HUES6 (cell line): Measurements from ENCODE around the gene GPR132.
"Not testable (repeated sequence)": the region's sequence is repeated elsewhere in the genome, so short reads cannot be mapped to it uniquely, and the experiment has no call there.

ENCODE experiments used
- H3K27ac ChIP-seq: 2 replicates; pipeline ENCODE4 v1.7.0; 2013; ENCODE audit warnings: low read depth, mild to moderate bottlenecking, low read length, inconsistent platforms
- H3K27me3 ChIP-seq: 2 replicates; pipeline ENCODE4 v1.6.1; 2013; ENCODE audit warnings: low read length; ENCODE audit not compliant: control insufficient read depth, insufficient read depth
- H3K36me3 ChIP-seq: 2 replicates; pipeline ENCODE4 v1.6.1; 2013; ENCODE audit warnings: low read length; ENCODE audit not compliant: control insufficient read depth, insufficient read depth
- H3K4me1 ChIP-seq: 2 replicates; pipeline ENCODE4 v1.6.1; 2013; ENCODE audit warnings: low read length; ENCODE audit not compliant: control insufficient read depth, insufficient read depth
- H3K4me3 ChIP-seq: 2 replicates; pipeline ENCODE4 v1.5.1; 2013; ENCODE audit warnings: low read depth, low read length
- H3K9ac ChIP-seq: one replicate; pipeline ENCODE4 v1.6.1; 2013; ENCODE audit warnings: mild to moderate bottlenecking, low read length
- H3K9me3 ChIP-seq: 2 replicates; pipeline ENCODE4 v1.6.1; 2013; ENCODE audit warnings: low read depth, low read length; ENCODE audit not compliant: control insufficient read depth, insufficient read depth

GPR132 gene

GRCh38 chr14:105047283-105048016 lies 17.8 kb downstream of the GPR132 start:
- Histone ChIP-seq H3K4me3 (no peak overlapping the region), H3K36me3 (no peaks in the 10 kb centered on the region), H3K27ac (no peak overlapping the region), H3K9ac (no peak overlapping the region), H3K9me3 (no peaks in the 10 kb centered on the region), H3K4me1 (no peaks in the 10 kb centered on the region; the same call in 1 of the 2 replicates), H3K27me3 (peaks cover 4% of the 10 kb centered on the region)

- Histone ChIP-seq H3K36me3 (no peaks in the 10 kb centered on the region), H3K4me1 (no peaks in the 10 kb centered on the region; the same call in 1 of the 2 replicates), H3K9ac (no peak overlapping the region), H3K9me3 (no peaks in the 10 kb centered on the region), H3K4me3 (no peak overlapping the region), H3K27ac (no peak overlapping the region), H3K27me3 (peaks cover 4% of the 10 kb centered on the region)
These were observed 18.3 kb downstream of the GPR132 start for GRCh38 chr14:105046891-105047282.

GRCh38 chr14:105045710-105046326 lies 19.4 kb downstream of the GPR132 start:
- no peaks in the 10 kb centered on the region; the same call in 1 of the 2 replicates for H3K4me1 ChIP-seq
- H3K36me3 ChIP-seq, result no peaks in the 10 kb centered on the region
- no peak overlapping the region for H3K27ac ChIP-seq
- H3K9me3 ChIP-seq, result no peaks in the 10 kb centered on the region
- no peak overlapping the region for H3K9ac ChIP-seq
- peaks cover 4% of the 10 kb centered on the region for H3K27me3 ChIP-seq
- H3K4me3 ChIP-seq, result no peak overlapping the region

- no peak overlapping the region for H3K27ac ChIP-seq
- H3K4me1 ChIP-seq, result peaks cover 3% of the 10 kb centered on the region; the same call in 1 of the 2 replicates
- H3K27me3 ChIP-seq, result peaks cover 4% of the 10 kb centered on the region
- no peak overlapping the region for H3K9ac ChIP-seq
- no peaks in the 10 kb centered on the region for H3K36me3 ChIP-seq
- no peaks in the 10 kb centered on the region for H3K9me3 ChIP-seq
- no peak overlapping the region for H3K4me3 ChIP-seq
These were observed 21.6 kb downstream of the GPR132 start for GRCh38 chr14:105043641-105044040.

GRCh38 chr14:105042813-105043212 lies 22.4 kb downstream of the GPR132 start:
- Histone ChIP-seq H3K27ac (no peak overlapping the region), H3K9me3 (no peaks in the 10 kb centered on the region), H3K36me3 (no peaks in the 10 kb centered on the region), H3K27me3 (peaks cover 4% of the 10 kb centered on the region), H3K4me1 (peaks cover 3% of the 10 kb centered on the region; the same call in 1 of the 2 replicates), H3K4me3 (no peak overlapping the region), H3K9ac (no peak overlapping the region)

- Histone ChIP-seq H3K27me3 (peaks cover 4% of the 10 kb centered on the region), H3K27ac (no peak overlapping the region), H3K9me3 (no peaks in the 10 kb centered on the region), H3K36me3 (no peaks in the 10 kb centered on the region), H3K9ac (no peak overlapping the region), H3K4me3 (no peak overlapping the region), H3K4me1 (peaks cover 3% of the 10 kb centered on the region; the same call in 1 of the 2 replicates)
These were observed 23.1 kb downstream of the GPR132 start for GRCh38 chr14:105041841-105042765.

- no peaks in the 10 kb centered on the region for H3K9me3 ChIP-seq
- H3K9ac ChIP-seq, result no peak overlapping the region
- peaks cover 4% of the 10 kb centered on the region; the same call in 1 of the 2 replicates for H3K27me3 ChIP-seq
- H3K4me3 ChIP-seq, result no peak overlapping the region
- no peak overlapping the region for H3K27ac ChIP-seq
- no peaks in the 10 kb centered on the region for H3K36me3 ChIP-seq
- peaks cover 3% of the 10 kb centered on the region; the same call in 1 of the 2 replicates for H3K4me1 ChIP-seq
These were observed 25.6 kb downstream of the GPR132 start for GRCh38 chr14:105039458-105040205.

- H3K4me1 ChIP-seq, result not testable (repeated sequence)
These were observed 29.6 kb downstream of the GPR132 start for GRCh38 chr14:105035616-105036015.

GRCh38 chr14:105034315-105035039 lies 30.8 kb downstream of the GPR132 start:
- Histone ChIP-seq H3K4me1 (peaks cover 7% of the 10 kb centered on the region), H3K9me3 (no peaks in the 10 kb centered on the region), H3K9ac (no peak overlapping the region), H3K27ac (no peak overlapping the region), H3K27me3 (peaks cover 14% of the 10 kb centered on the region), H3K36me3 (no peaks in the 10 kb centered on the region), H3K4me3 (0 out of 2 replicates have a peak overlapping the region, but pooled peaks have one; percentile 28)

More at GRCh38 chr14:105035616-105036015, 29.6 kb downstream of the GPR132 start:
- peaks cover 14% of the 10 kb centered on the region for H3K27me3 ChIP-seq
- not testable (repeated sequence) for H3K9ac ChIP-seq, H3K36me3 ChIP-seq, H3K9me3 ChIP-seq, H3K4me3 ChIP-seq, H3K27ac ChIP-seq

- H3K27ac ChIP-seq, H3K4me1 ChIP-seq, H3K9me3 ChIP-seq, H3K9ac ChIP-seq, H3K36me3 ChIP-seq: not testable (repeated sequence)
- H3K27me3 ChIP-seq, result peaks cover 15% of the 10 kb centered on the region
- peak overlapping the region; percentile 28 for H3K4me3 ChIP-seq
These were observed 31.8 kb downstream of the GPR132 start for GRCh38 chr14:105033412-105033900.
